ENCODE results near the gene CDIPT. TPM values are rescaled to one million over a fixed set of nuclear protein-coding genes. Genes with fewer than 3 reads are reported as not detected.

CDIPT gene
- polyA plus RNA-seq, 1 donor from 2014 or later, result 95.6 TPM

DNA sequence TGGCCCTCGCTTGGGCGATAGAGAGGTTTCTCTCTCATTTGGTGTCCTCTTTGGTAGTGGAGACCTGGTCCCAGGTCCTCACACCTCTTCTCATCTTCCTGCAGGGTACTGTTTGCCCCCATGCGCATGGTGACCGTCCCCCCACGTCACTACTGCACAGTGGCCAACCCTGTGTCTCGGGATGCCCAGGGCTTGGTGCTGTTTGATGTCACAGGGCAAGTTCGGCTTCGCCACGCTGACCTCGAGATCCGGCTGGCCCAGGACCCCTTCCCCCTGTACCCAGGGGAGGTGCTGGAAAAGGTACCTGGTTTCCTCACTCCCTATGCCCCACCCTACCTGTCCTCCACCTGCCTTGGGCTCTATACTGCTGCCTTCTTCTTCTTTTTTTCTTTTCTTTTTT lies 32.3 kb downstream of the CDIPT start:
- Histone ChIP-seq H3K9me2 (ENCODE audit: insufficient read depth, low read length) (no peaks in the 10 kb centered on the region), H3K4me2 (ENCODE audit: low read length) (no peak overlapping the region), H3K36me3 (ENCODE audit: insufficient read depth, low read length) (no peaks in the 10 kb centered on the region), H3K79me2 (replicated peaks; ENCODE audit: insufficient read depth, low read length) (no peaks in the 10 kb centered on the region), H3K27me3 (ENCODE audit: insufficient read depth, low read depth, low read length) (no peaks in the 10 kb centered on the region), H2AFZ (ENCODE audit: low read depth, low read length) (no peak overlapping the region), H3F3A (ENCODE audit: insufficient read depth, low read length, poor library complexity, severe bottlenecking) (no peaks in the 10 kb centered on the region), H3K27ac (ENCODE audit: low read length) (no peak overlapping the region), H3K4me3 (ENCODE audit: low read length) (no peak overlapping the region), H3K9ac (ENCODE audit: low read length) (no peak overlapping the region), H3K9me3 (ENCODE audit: low read length) (no peaks in the 10 kb centered on the region), H4K20me1 (ENCODE audit: insufficient read depth) (no peaks in the 10 kb centered on the region)
- TF ChIP-seq RAD21 (conservative IDR thresholded peaks at IDR 0.05), result no peak
- TF ChIP-seq TAF1 (IDR thresholded peaks at IDR 0.05; ENCODE audit: low read depth), result no peak
- TF ChIP-seq EP300 (conservative IDR thresholded peaks at IDR 0.05; ENCODE audit: poor library complexity, severe bottlenecking), result no peak
- TF ChIP-seq POLR2AphosphoS5 (IDR thresholded peaks at IDR 0.05), result no peak
- TF ChIP-seq, protein P1, sequence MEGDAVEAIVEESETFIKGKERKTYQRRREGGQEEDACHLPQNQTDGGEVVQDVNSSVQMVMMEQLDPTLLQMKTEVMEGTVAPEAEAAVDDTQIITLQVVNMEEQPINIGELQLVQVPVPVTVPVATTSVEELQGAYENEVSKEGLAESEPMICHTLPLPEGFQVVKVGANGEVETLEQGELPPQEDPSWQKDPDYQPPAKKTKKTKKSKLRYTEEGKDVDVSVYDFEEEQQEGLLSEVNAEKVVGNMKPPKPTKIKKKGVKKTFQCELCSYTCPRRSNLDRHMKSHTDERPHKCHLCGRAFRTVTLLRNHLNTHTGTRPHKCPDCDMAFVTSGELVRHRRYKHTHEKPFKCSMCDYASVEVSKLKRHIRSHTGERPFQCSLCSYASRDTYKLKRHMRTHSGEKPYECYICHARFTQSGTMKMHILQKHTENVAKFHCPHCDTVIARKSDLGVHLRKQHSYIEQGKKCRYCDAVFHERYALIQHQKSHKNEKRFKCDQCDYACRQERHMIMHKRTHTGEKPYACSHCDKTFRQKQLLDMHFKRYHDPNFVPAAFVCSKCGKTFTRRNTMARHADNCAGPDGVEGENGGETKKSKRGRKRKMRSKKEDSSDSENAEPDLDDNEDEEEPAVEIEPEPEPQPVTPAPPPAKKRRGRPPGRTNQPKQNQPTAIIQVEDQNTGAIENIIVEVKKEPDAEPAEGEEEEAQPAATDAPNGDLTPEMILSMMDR (IDR thresholded peaks at IDR 0.05; ENCODE audit: poor library complexity, severe bottlenecking), result no peak
- no peak for TF ChIP-seq EZH2 (IDR thresholded peaks at IDR 0.05; ENCODE audit: borderline replicate concordance, insufficient read depth, low read length, poor library complexity, severe bottlenecking)
- no peak for TF ChIP-seq SMC3 (conservative IDR thresholded peaks at IDR 0.05; ENCODE audit: poor library complexity)
- TF ChIP-seq, protein P2, sequence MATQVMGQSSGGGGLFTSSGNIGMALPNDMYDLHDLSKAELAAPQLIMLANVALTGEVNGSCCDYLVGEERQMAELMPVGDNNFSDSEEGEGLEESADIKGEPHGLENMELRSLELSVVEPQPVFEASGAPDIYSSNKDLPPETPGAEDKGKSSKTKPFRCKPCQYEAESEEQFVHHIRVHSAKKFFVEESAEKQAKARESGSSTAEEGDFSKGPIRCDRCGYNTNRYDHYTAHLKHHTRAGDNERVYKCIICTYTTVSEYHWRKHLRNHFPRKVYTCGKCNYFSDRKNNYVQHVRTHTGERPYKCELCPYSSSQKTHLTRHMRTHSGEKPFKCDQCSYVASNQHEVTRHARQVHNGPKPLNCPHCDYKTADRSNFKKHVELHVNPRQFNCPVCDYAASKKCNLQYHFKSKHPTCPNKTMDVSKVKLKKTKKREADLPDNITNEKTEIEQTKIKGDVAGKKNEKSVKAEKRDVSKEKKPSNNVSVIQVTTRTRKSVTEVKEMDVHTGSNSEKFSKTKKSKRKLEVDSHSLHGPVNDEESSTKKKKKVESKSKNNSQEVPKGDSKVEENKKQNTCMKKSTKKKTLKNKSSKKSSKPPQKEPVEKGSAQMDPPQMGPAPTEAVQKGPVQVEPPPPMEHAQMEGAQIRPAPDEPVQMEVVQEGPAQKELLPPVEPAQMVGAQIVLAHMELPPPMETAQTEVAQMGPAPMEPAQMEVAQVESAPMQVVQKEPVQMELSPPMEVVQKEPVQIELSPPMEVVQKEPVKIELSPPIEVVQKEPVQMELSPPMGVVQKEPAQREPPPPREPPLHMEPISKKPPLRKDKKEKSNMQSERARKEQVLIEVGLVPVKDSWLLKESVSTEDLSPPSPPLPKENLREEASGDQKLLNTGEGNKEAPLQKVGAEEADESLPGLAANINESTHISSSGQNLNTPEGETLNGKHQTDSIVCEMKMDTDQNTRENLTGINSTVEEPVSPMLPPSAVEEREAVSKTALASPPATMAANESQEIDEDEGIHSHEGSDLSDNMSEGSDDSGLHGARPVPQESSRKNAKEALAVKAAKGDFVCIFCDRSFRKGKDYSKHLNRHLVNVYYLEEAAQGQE (IDR thresholded peaks at IDR 0.05; ENCODE audit: borderline replicate concordance), result no peak
- no peak for TF ChIP-seq MXI1 (conservative IDR thresholded peaks at IDR 0.05; ENCODE audit: poor library complexity, severe bottlenecking)

DNA sequence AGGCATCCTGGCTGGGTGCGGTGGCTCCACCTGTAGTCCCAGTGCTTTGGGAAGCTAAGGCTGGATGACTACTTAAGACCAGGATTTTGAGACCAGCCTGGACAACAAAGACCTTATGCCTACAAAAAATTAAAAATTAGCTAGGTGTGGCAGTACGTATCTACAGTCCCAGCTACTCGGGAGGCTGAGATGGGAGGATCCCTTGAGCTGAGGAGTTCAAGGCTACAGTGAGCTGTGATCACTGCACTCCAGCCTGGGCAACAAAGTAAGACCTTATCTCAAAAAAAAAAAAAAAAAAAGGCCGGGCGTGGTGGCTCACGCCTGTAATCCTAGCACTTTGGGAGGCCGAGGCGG lies 36.7 kb downstream of the CDIPT start:
- H3K79me2 ChIP-seq (replicated peaks; ENCODE audit: insufficient read depth, low read length), result no peaks in the 10 kb centered on the region
- no peaks in the 10 kb centered on the region for H3K36me3 ChIP-seq (ENCODE audit: insufficient read depth, low read length)
- no peak overlapping the region for H3K4me3 ChIP-seq (ENCODE audit: low read length)
- TF ChIP-seq POLR2AphosphoS5 (IDR thresholded peaks at IDR 0.05) (no peak), RAD21 (conservative IDR thresholded peaks at IDR 0.05) (no peak), MXI1 (conservative IDR thresholded peaks at IDR 0.05; ENCODE audit: poor library complexity, severe bottlenecking) (no peak), EP300 (conservative IDR thresholded peaks at IDR 0.05; ENCODE audit: poor library complexity, severe bottlenecking) (no peak), SMC3 (conservative IDR thresholded peaks at IDR 0.05; ENCODE audit: poor library complexity) (no peak), TAF1 (IDR thresholded peaks at IDR 0.05; ENCODE audit: low read depth) (no peak), EZH2 (IDR thresholded peaks at IDR 0.05; ENCODE audit: borderline replicate concordance, insufficient read depth, low read length, poor library complexity, severe bottlenecking) (no peak)
- TF ChIP-seq, protein P1 (IDR thresholded peaks at IDR 0.05; ENCODE audit: poor library complexity, severe bottlenecking), result no peak
- TF ChIP-seq, protein P2 (IDR thresholded peaks at IDR 0.05; ENCODE audit: borderline replicate concordance), result no peak
- H3F3A ChIP-seq (ENCODE audit: insufficient read depth, low read length, poor library complexity, severe bottlenecking), result no peaks in the 10 kb centered on the region
- H3K9me2 ChIP-seq (ENCODE audit: insufficient read depth, low read length), result no peaks in the 10 kb centered on the region
- no peak overlapping the region for H3K9ac ChIP-seq (ENCODE audit: low read length)
- H3K27me3 ChIP-seq (ENCODE audit: insufficient read depth, low read depth, low read length), result no peaks in the 10 kb centered on the region
- H3K9me3 ChIP-seq (ENCODE audit: low read length), result no peaks in the 10 kb centered on the region
- H3K4me2 ChIP-seq (ENCODE audit: low read length), result no peak overlapping the region
- H2AFZ ChIP-seq (ENCODE audit: low read depth, low read length), result no peak overlapping the region
- H4K20me1 ChIP-seq (ENCODE audit: insufficient read depth), result no peaks in the 10 kb centered on the region
- no peak overlapping the region for H3K27ac ChIP-seq (ENCODE audit: low read length)
